ENCODE data around the gene SLC13A2.

Gene SLC13A2

DNA sequence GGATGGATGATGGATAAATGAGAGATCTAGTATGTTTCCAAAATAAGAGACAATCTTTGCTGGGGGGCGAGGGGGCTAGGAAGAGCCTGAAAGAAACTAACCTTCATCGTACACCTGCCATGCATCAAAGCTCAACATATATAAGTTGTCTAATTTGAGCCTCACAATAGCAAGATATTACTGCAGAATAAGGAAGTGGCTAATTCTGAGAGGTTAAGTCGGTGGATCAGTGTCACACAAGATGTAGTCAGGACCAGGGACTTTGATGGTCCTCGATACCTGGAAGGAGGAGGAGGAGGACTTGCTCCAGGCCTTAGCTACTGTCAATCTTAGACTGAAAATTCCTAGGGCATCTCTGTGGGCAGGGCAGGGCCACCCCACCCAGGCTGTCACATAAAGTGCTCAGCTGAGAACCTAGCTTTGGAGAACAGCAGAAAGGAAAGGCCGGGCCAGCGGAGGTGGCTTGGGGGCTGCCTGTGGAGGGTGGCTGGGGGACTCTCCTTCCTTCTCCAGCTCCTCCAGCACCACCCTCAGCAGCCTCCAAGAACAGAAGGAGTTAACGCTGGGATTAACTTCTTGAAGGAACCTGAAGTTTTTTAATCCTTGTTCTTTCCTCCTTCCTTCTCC is 460 bp upstream of the SLC13A2 start:
- H3K4me1 ChIP-seq (ENCODE audit: control insufficient read depth, insufficient read depth, low read length): no peaks in the 10 kb centered on the region
- H3K9me3 ChIP-seq (ENCODE audit: control insufficient read depth, insufficient read depth, low read length): no peaks in the 10 kb centered on the region
- no peaks in the 10 kb centered on the region for H3K27me3 ChIP-seq (ENCODE audit: control insufficient read depth, insufficient read depth, low read length)
- peaks cover 2% of the 10 kb centered on the region for H3K36me3 ChIP-seq (ENCODE audit: control insufficient read depth, insufficient read depth, low read length)
- no peak overlapping the region for H3K4me3 ChIP-seq (ENCODE audit: low read depth, low read length)
- no peak overlapping the region for H3K9ac ChIP-seq (ENCODE audit: low read depth, low read length)

DNA sequence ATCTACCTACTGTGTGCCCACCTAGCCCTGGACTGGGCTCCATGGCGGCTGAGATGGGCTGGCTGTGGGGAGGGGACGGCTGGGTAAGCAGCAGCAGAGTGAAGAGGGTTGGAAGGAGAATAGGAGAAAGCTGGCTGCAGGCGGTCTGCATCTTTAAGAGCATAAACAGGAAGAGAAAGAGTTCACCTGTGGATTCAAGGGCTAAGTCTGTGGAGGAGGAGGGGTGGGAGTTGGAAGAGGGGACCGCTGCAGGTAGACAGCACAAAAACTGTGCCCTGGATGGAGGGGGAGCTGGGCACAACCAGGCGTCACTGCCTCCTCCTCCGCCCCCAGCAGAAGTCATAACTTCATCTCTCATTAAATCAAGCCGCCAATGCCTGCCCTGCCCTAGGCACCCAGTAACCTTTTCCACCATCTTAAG is 677 bp downstream of the SLC13A2 start:
- H3K4me3 ChIP-seq (ENCODE audit: low read depth, low read length): no peak overlapping the region
- no peak overlapping the region for H3K9ac ChIP-seq (ENCODE audit: low read depth, low read length)
- no peaks in the 10 kb centered on the region for H3K4me1 ChIP-seq (ENCODE audit: control insufficient read depth, insufficient read depth, low read length)
- no peaks in the 10 kb centered on the region for H3K9me3 ChIP-seq (ENCODE audit: control insufficient read depth, insufficient read depth, low read length)
- peaks cover 2% of the 10 kb centered on the region for H3K36me3 ChIP-seq (ENCODE audit: control insufficient read depth, insufficient read depth, low read length)
- no peaks in the 10 kb centered on the region for H3K27me3 ChIP-seq (ENCODE audit: control insufficient read depth, insufficient read depth, low read length)

DNA sequence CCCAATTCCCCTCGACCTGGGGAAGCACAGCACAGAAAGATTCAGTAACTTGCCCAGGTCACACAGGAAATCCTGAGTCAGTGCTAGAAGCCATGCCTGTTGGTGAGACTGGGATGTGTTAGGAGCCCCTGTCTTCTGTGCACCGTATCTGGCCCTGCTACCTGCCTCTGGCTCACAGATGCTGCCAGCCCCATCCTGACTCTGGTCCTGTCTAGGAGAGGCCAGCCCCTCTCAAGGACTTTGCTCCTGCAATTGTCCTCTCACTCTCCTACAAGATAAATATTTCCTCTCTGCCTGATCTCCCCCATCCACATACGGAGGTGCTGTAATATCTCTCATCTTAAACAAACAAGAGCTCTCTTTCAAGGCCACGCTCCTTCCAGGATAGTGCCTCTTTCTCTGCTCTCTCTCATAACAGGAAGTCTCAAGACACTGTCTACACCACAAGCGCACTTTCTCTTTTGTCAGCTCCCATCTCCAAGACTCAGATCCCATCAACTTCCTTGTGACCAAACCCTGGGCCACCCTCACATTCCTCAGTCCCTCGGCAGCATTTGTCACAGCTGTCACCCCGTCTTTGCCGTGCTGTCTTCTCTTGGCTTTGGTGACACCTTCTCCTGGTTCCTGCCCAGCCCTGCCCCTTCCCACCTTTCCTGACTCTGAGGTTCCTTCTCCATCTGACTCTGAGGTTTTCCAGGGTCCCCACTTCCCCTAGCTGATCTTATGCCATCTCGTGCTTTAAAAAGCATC is 1.9 kb downstream of the SLC13A2 start:
- Histone ChIP-seq H3K9ac (ENCODE audit: low read depth, low read length) (no peak overlapping the region), H3K4me3 (ENCODE audit: low read depth, low read length) (no peak overlapping the region), H3K9me3 (ENCODE audit: control insufficient read depth, insufficient read depth, low read length) (no peaks in the 10 kb centered on the region), H3K4me1 (ENCODE audit: control insufficient read depth, insufficient read depth, low read length) (no peaks in the 10 kb centered on the region), H3K36me3 (ENCODE audit: control insufficient read depth, insufficient read depth, low read length) (peaks cover 2% of the 10 kb centered on the region), H3K27me3 (ENCODE audit: control insufficient read depth, insufficient read depth, low read length) (no peaks in the 10 kb centered on the region)

DNA sequence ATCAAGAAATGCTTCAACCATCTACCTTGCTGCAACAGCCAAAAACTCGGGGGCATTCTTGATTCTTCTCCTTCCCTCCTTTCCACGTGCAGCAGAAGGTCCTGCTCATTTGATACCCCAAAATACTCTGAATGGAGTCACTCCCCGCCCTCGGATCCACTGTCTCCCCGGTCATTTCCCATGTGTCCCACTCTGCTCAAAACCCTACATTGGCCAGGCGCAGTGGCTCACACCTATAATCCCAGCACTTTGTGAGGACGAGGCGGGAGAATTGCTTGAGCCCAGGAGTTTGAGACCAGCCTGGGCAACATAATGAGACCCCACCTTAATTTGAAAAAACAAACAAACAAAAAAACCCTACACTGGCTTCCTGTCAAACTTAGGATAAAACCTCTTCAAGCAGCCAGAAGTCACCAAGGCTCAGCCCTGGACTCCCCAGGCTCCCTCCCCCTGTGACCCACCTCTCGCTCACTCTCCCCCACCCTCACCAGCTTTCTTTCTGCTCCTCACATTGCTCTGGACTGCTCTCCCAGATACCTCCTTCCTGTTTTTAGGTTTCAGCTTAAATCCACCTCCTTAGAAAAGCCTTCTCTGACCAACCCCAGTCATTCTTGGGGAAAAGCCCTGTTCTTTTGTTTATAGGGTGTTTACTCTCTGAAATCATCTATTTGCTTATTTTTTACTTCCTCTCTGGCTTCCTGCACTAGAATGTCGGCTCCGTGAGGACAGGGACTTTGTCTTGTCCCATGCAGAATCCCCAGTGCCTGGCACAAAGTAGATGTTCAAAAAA is 2.8 kb downstream of the SLC13A2 start:
- H3K9ac ChIP-seq (ENCODE audit: low read depth, low read length): no peak overlapping the region
- peaks cover 1% of the 10 kb centered on the region for H3K4me1 ChIP-seq (ENCODE audit: control insufficient read depth, insufficient read depth, low read length)
- H3K36me3 ChIP-seq (ENCODE audit: control insufficient read depth, insufficient read depth, low read length): peaks cover 2% of the 10 kb centered on the region
- H3K27me3 ChIP-seq (ENCODE audit: control insufficient read depth, insufficient read depth, low read length): no peaks in the 10 kb centered on the region
- H3K9me3 ChIP-seq (ENCODE audit: control insufficient read depth, insufficient read depth, low read length): no peaks in the 10 kb centered on the region
- H3K4me3 ChIP-seq (ENCODE audit: low read depth, low read length): no peak overlapping the region

DNA sequence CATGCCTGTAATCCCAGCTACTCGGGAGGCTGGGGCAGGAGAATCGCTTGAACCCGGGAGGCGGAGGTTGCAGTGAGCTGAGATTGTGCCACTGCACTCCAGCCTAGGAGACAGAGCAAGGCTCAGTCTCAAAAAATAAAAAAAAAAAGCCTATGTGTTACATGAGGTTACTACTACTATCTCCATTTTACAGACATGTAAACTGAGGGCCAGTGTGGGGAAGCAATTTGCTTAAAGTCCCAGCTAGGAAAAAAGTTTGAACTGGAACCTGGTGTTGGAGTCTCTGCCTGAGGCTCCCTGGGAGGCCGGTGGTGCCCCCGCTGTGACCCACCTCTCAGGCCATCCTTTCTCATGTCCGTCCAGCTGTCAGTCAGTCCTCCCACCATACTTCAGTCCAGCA is 4.5 kb downstream of the SLC13A2 start:
- Histone ChIP-seq H3K4me3 (ENCODE audit: low read depth, low read length) (no peak overlapping the region), H3K9ac (ENCODE audit: low read depth, low read length) (no peak overlapping the region), H3K4me1 (ENCODE audit: control insufficient read depth, insufficient read depth, low read length) (peaks cover 5% of the 10 kb centered on the region), H3K9me3 (ENCODE audit: control insufficient read depth, insufficient read depth, low read length) (no peaks in the 10 kb centered on the region), H3K27me3 (ENCODE audit: control insufficient read depth, insufficient read depth, low read length) (no peaks in the 10 kb centered on the region), H3K36me3 (ENCODE audit: control insufficient read depth, insufficient read depth, low read length) (peaks cover 2% of the 10 kb centered on the region)

DNA sequence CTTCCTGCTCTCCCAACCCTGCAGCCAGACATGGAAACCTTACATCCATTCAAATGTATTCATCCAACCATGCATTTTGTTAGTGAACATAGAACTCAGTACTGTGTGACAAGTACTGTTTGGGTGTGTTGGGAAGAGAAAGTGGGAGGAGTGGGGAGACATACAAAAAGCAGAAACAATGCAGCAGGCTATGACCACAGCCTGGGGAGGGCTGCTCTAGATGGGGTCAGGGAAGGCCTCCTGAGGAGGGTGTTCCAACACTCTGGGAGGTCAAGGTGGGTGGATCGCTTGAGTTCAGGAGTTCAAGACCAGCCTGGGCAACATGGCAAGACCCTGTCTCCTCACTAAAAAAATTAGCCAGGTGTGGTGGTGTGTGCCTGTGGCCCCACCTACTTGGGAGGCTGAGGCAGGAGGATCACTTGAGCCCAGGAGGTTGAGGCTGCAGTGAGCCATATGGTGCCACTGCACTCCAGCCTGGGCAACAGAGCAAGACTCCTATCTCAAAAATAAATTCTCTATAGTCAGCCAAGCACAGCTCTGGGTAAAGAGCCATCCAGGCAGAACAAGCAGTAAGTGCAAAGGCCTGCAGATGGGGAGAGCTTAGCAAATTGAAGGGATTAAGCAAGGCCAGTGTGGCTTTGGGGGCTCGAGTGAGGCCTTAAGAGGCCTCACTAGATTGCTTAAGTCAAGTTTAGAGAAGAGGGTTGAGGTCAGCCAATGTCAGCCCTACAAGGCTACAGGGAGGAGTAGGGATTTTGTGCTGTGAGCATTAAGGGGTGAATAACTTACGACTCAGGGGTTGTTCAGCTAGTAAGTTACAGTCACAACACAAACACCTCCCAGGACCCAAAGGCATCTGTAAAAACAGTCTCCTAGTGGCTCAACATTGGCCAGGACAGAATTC is 5.5 kb downstream of the SLC13A2 start:
- no peaks in the 10 kb centered on the region for H3K27me3 ChIP-seq (ENCODE audit: control insufficient read depth, insufficient read depth, low read length)
- H3K36me3 ChIP-seq (ENCODE audit: control insufficient read depth, insufficient read depth, low read length): peaks cover 2% of the 10 kb centered on the region
- H3K9me3 ChIP-seq (ENCODE audit: control insufficient read depth, insufficient read depth, low read length): no peaks in the 10 kb centered on the region
- no peak overlapping the region for H3K9ac ChIP-seq (ENCODE audit: low read depth, low read length)
- peaks cover 5% of the 10 kb centered on the region for H3K4me1 ChIP-seq (ENCODE audit: control insufficient read depth, insufficient read depth, low read length)
- H3K4me3 ChIP-seq (ENCODE audit: low read depth, low read length): no peak overlapping the region

DNA sequence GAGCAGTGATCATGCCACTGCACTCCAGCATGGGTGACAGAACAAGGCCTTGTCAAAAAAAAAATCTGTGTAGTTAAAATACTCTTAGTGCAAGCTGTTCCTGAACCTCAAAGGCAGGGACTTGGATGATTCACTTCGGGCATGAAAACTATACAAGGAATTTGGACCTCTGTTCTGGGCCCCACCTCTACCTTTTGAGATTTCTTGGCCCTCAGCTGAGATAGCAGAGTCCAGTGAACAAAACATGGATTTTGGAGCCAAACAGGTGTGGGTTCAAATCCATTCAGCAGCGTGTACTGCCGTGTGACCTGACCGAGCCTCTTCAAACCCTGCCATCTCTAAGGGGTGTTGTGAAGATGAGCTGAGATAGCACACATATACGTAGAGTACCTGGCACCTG is 6.8 kb downstream of the SLC13A2 start:
- Histone ChIP-seq H3K4me3 (ENCODE audit: low read depth, low read length) (no peak overlapping the region), H3K36me3 (ENCODE audit: control insufficient read depth, insufficient read depth, low read length) (no peaks in the 10 kb centered on the region), H3K27me3 (ENCODE audit: control insufficient read depth, insufficient read depth, low read length) (no peaks in the 10 kb centered on the region), H3K9me3 (ENCODE audit: control insufficient read depth, insufficient read depth, low read length) (no peaks in the 10 kb centered on the region), H3K4me1 (ENCODE audit: control insufficient read depth, insufficient read depth, low read length) (peaks cover 5% of the 10 kb centered on the region), H3K9ac (ENCODE audit: low read depth, low read length) (no peak overlapping the region)

DNA sequence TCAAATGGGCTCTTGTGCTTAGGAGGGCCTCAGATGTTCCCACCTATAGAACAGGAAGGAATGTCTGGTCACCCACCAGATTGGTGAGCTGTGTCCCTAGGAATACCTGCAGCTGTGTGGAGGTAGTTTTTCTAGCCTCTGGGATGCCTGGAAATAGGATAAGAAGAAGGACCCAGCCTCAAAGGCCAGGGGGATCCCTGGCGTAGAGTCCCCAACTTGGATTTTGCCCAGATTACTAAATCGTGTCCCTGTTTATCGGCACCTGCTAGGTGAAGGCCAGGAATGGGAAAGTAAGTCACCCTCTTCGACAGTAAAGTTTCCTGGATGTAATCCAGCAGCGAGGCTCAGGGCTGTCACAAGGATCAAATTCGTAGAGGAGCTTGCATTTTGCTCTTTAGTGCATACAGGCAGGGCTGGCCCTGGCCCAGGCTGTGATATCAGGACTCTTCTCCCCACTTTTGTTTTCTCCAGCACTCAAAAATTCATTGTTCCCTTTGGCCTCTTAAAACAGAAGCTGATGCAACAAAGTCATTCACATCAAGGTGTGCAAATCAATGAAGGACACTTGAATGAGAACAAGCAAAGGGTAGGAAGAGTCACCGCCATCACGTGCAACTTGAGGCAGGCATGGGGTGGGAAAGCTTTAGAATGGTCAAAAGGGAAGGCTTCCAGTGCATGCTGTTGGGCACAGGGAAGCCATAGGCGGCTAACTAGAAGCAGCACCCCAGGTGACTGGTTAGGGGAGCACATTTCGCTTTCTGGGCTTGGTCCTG is 7.5 kb downstream of the SLC13A2 start:
- Histone ChIP-seq H3K9me3 (ENCODE audit: control insufficient read depth, insufficient read depth, low read length) (no peaks in the 10 kb centered on the region), H3K4me3 (ENCODE audit: low read depth, low read length) (no peak overlapping the region), H3K36me3 (ENCODE audit: control insufficient read depth, insufficient read depth, low read length) (no peaks in the 10 kb centered on the region), H3K4me1 (ENCODE audit: control insufficient read depth, insufficient read depth, low read length) (peaks cover 5% of the 10 kb centered on the region), H3K27me3 (ENCODE audit: control insufficient read depth, insufficient read depth, low read length) (no peaks in the 10 kb centered on the region), H3K9ac (ENCODE audit: low read depth, low read length) (no peak overlapping the region)

DNA sequence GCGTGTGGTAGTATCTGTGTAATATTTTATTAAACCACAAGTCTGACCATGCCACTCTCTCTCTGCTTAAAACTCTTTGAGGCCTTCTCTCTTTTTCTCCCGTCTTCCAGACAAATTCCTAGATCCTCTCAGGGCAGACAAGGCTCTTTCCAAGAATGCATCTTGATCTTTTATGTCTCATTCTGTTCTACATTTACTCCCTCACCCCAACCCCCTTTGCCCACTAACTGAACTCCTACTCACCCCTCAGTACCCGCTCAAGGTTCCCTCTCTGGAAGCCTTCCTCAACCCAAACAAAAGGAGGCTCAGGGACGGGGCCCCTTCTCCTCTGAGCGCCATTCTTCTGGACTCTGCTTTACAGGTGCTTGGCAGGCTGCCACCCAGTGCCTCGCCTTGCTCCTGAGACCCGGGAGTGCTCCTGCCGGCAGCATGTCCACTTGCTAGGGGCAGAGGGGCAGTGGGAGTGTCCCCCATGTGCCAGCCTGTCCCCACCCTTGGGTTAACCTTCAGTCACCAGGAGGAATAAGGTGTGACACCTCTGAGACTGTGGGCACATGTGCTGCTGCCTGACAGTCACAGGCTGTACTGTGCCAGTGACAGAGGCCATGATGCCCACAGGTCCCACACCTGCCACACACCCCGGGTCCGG is 9.2 kb downstream of the SLC13A2 start:
- peaks cover 5% of the 10 kb centered on the region for H3K4me1 ChIP-seq (ENCODE audit: control insufficient read depth, insufficient read depth, low read length)
- H3K36me3 ChIP-seq (ENCODE audit: control insufficient read depth, insufficient read depth, low read length): no peaks in the 10 kb centered on the region
- no peaks in the 10 kb centered on the region for H3K9me3 ChIP-seq (ENCODE audit: control insufficient read depth, insufficient read depth, low read length)
- H3K4me3 ChIP-seq (ENCODE audit: low read depth, low read length): no peak overlapping the region
- H3K9ac ChIP-seq (ENCODE audit: low read depth, low read length): no peak overlapping the region
- no peaks in the 10 kb centered on the region for H3K27me3 ChIP-seq (ENCODE audit: control insufficient read depth, insufficient read depth, low read length)

DNA sequence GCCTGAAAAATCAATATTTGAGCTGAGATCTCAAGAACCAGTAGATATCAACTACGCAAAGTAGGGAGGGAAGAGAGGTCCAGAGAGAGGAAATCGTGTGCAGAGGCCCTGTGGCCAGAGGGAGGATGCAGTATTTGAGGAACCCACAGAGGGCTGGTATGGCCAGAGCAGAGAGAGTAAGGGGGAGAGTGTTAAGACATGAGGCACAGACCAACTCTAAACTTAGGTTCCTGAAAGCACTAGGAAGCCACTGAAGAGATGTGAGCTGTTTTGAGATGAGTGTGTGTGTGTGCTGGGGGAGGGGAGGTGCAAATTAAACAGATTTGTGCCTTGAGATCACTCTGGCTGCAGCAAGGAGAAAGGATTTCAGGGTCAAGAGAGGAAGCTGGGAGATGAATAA is 10.9 kb downstream of the SLC13A2 start:
- Histone ChIP-seq H3K9ac (ENCODE audit: low read depth, low read length) (no peak overlapping the region), H3K27me3 (ENCODE audit: control insufficient read depth, insufficient read depth, low read length) (no peaks in the 10 kb centered on the region), H3K9me3 (ENCODE audit: control insufficient read depth, insufficient read depth, low read length) (no peaks in the 10 kb centered on the region), H3K4me3 (ENCODE audit: low read depth, low read length) (no peak overlapping the region), H3K36me3 (ENCODE audit: control insufficient read depth, insufficient read depth, low read length) (no peaks in the 10 kb centered on the region), H3K4me1 (ENCODE audit: control insufficient read depth, insufficient read depth, low read length) (peaks cover 5% of the 10 kb centered on the region)

Data from iPS-15b (cell line).